ENCODE results near the gene KAT6B.

The KAT6B gene

DNA sequence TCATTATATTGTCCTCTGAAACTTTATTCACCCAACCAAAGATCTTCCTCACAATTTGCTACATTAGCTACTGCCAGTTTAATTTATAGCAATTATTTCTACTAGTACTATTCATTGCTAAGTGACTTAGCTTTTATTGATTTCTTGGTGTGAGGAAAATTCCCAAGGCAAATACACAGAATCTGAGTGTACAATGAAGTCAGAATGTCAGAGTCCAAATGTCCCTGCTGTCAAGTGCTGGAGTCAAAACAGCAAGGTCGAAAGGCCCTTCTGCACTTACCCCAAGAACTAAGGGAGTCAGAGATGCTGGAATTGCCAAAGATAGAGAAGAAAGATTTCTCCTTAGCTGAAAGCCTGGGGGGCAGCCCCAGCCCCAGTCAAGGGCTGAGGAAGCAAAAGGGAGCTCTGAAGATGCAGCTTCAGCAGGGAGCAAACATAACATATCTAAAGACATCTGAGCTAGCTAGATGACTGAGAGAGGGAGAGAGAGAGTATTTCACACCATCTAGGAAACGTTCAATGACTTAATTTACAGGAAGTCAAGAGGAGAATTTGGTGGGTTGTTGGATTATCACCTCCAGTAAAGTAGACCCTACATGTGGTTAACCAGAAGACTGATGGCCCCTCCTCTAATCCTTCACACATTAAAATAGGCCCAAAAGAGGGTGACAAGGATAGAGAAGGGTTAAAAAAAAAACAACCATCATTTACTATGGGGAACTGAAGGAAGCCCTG is 248.5 kb downstream of the KAT6B start:
- DNase-seq, result no peak

GRCh38 chr10:75076348-75076747 is 249.9 kb downstream of the KAT6B start:
- no peak for DNase-seq

GRCh38 chr10:75079436-75080083 is 253.2 kb downstream of the KAT6B start:
- no peak for DNase-seq

- no peak for DNase-seq
Measured at GRCh38 chr10:75080554-75080953, 254.2 kb downstream of the KAT6B start.

DNA sequence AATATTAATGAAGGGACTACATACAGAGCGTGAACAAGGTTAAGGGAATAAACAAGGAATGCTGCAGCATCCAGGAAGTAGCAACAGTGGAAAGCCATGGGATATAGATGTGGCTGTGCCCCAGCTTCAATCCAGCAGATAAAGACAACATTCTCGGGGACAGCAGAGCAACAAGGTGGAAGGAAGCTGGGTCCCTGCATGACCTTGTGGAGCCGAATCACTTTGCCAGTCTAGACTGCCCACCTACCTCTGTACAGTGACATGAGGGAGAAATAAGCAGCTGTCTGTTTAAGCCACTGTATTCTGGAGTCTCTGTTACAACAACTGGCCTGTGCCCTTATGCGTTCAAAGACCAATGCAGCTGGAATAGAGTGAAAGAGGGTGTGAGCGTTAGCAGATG is 255.0 kb downstream of the KAT6B start:
- DNase-seq, result no peak

Data from activated T-cell treated with anti-CD3 and anti-CD28 coated beads, Interleukin-2, amount 50 U/mL, for 1 hour (primary cell).